ENCODE results near the gene FAM222A. TPM values are rescaled to one million over a fixed set of nuclear protein-coding genes. Genes with fewer than 3 reads are reported as not detected.
A peak's percentile ranks its signal among the peaks of the same experiment; 100 is the strongest.

Gene FAM222A
- total and polyA plus RNA-seq, 2 of the 4 experiments (the other 2 are of a cell fraction): under 0.01 to 0.32 TPM

GRCh38 chr12:109762673-109763191, 49.1 kb downstream of the FAM222A start:
- Histone ChIP-seq H3K4ac (ENCODE audit: low read depth, low read length) (no peak overlapping the region), H2BK15ac (ENCODE audit: low read depth, low read length) (no peak overlapping the region), H3K9ac (ENCODE audit: low read depth, low read length) (no peak overlapping the region), H4K91ac (ENCODE audit: insufficient read depth, low read depth, low read length) (no peak overlapping the region), H4K8ac (ENCODE audit: low read depth in 2 of 2, low read length in 2 of 2) (no peak overlapping the region), H3K79me1 (ENCODE audit: low read depth in 1 of 2, low read length in 2 of 2) (no peaks in the 10 kb centered on the region), H3K36me3 (ENCODE audit: control insufficient read depth, insufficient read depth, low read length) (no peaks in the 10 kb centered on the region), H4K20me1 (ENCODE audit: insufficient read depth, low read length) (no peaks in the 10 kb centered on the region), H3K56ac (ENCODE audit: extremely low read depth, insufficient read depth, low read length) (no peak overlapping the region), H3K4me3 (ENCODE audit: insufficient read depth, low read depth, low read length) (no peak overlapping the region), H3K27me3 (ENCODE audit: control insufficient read depth, insufficient read depth, low read length) (peaks cover 22% of the 10 kb centered on the region; the same call in 1 of the 2 replicates), H3K18ac (ENCODE audit: low read depth, low read length) (no peak overlapping the region), H4K5ac (ENCODE audit: low read depth, low read length) (no peak overlapping the region), H3K27ac (ENCODE audit: insufficient read depth, low read length) (no peak overlapping the region), H3K4me1 (ENCODE audit: control insufficient read depth, insufficient read depth, low read length) (no peaks in the 10 kb centered on the region), H2AK9ac (replicated peaks; ENCODE audit: low read depth, low read length, poor library complexity) (peak overlapping the region; percentile 78), H3K9me3 (ENCODE audit: control insufficient read depth, insufficient read depth, low read length) (peaks cover 2% of the 10 kb centered on the region; the same call in 1 of the 2 replicates), H3K4me2 (ENCODE audit: low read depth, low read length) (no peak overlapping the region), H2AK5ac (ENCODE audit: low read depth, low read length) (no peak overlapping the region), H2AFZ (replicated peaks; ENCODE audit: low read length, poor library complexity) (peak overlapping the region; percentile 72), H3K14ac (replicated peaks; ENCODE audit: low read depth, low read length) (no peak overlapping the region), H2BK120ac (ENCODE audit: low read depth, low read length) (no peak overlapping the region), H3K23ac (ENCODE audit: low read depth, low read length) (no peak overlapping the region), H2BK5ac (ENCODE audit: low read depth, low read length, poor library complexity, severe bottlenecking) (no peak overlapping the region), H2BK20ac (ENCODE audit: low read depth, low read length) (no peak overlapping the region), H3K9me1 (ENCODE audit: insufficient read depth, low read length) (no peaks in the 10 kb centered on the region)
- no peak for DNase-seq
- CTCF ChIA-PET: no interaction called here
- TF ChIP-seq NFE2L2 (IDR thresholded peaks at IDR 0.05; ENCODE audit: low read depth, low read length): no peak
- no peak for TF ChIP-seq MAFK (IDR thresholded peaks at IDR 0.05; ENCODE audit: low read depth, low read length)
- no peak for TF ChIP-seq USF2 (IDR thresholded peaks at IDR 0.05; ENCODE audit: low read depth, low read length)
- no peak for TF ChIP-seq CEBPB (IDR thresholded peaks at IDR 0.05; ENCODE audit: low read depth, low read length)
- no peak for TF ChIP-seq SMC3 (IDR thresholded peaks at IDR 0.05; ENCODE audit: low read depth, low read length)
- TF ChIP-seq RCOR1 (IDR thresholded peaks at IDR 0.05; ENCODE audit: insufficient replicate concordance, low read length): no peak
- no peak for TF ChIP-seq MXI1 (IDR thresholded peaks at IDR 0.05; ENCODE audit: borderline replicate concordance, low read depth, low read length)
- TF ChIP-seq FOS (IDR thresholded peaks at IDR 0.05; ENCODE audit: low read depth, low read length): no peak
- TF ChIP-seq CHD1 (IDR thresholded peaks at IDR 0.05; ENCODE audit: low read depth, low read length): no peak
- TF ChIP-seq RAD21 (IDR thresholded peaks at IDR 0.05; ENCODE audit: low read length): no peak
- TF ChIP-seq CTCF (conservative IDR thresholded peaks at IDR 0.05; ENCODE audit: low read depth, low read length): no peak
- no peak for TF ChIP-seq MAZ (IDR thresholded peaks at IDR 0.05; ENCODE audit: borderline replicate concordance, low read depth, low read length)
- no peak for TF ChIP-seq ELK1 (IDR thresholded peaks at IDR 0.05; ENCODE audit: borderline replicate concordance, low read depth, low read length)
- TF ChIP-seq RFX5 (IDR thresholded peaks at IDR 0.05; ENCODE audit: low read depth, low read length): no peak
- no peak for TF ChIP-seq POLR2A (IDR thresholded peaks at IDR 0.05; ENCODE audit: low read depth, low read length)
- no CpG with 5 or more reads among the region's 2 CpGs for WGBS, 2 experiments (ENCODE audit: extremely low coverage in 2 of 2, insufficient read length in 1 of 2)
- POLR2A ChIA-PET (ENCODE audit: unreplicated experiment): no interaction called here
- intact Hi-C loops (cut with micrococcal nuclease) (no loop called here), dilution Hi-C loops (cut with HindIII; ENCODE audit: low sequenced_read_pairs, unreplicated experiment) (no loop called here), in situ Hi-C loops (cut with MboI; ENCODE audit: low sequenced_read_pairs) (no loop called here)
- no TSS peak for BruUV-seq (replicated peaks)
- ATAC-seq (ENCODE audit: low read depth): no peak
